IMR-90 (cell line): ENCODE data around the gene ALG8. TPM values are rescaled to one million over a fixed set of nuclear protein-coding genes. Genes with fewer than 3 reads are reported as not detected.

Experiments
- ATAC-seq: fragments of 200-7000 bp; cut with Tn5 transposase; 2 replicates; pipeline ENCODE4 v1.9.1; 2020; ENCODE audit warnings: low read depth, mild to moderate bottlenecking, moderate library complexity
- BruUV-seq: library from RNA; stranded (reverse); fragments of 400-500 nt; replicated peaks from 2 replicates; lab custom pipeline; 2021; lab: Mats Ljungman, UMichigan
- CTCF ChIA-PET: fragments of 300-600 bp; formaldehyde crosslinking; extraction: SDS; loops from one replicate; lab custom pipeline; 2021; ENCODE audit warnings: antibody characterized with exemption; lab: Yijun Ruan, JAX
- POLR2A ChIA-PET: fragments of 300-600 bp; sonication (Branson Sonifier 250); formaldehyde crosslinking; loops from one replicate; lab custom pipeline; 2022; ENCODE audit warnings: antibody characterized with exemption; ENCODE audit not compliant: unreplicated experiment; lab: Charles Lee
- DNase-seq: peaks from one replicate; pipeline ENCODE4 v3.0.0; 2013
- H2AFZ ChIP-seq: replicated peaks from 2 replicates; pipeline ENCODE3; 2013; ENCODE audit warnings: low read length, mild to moderate bottlenecking; ENCODE audit not compliant: poor library complexity
- H2AK5ac ChIP-seq: 2 replicates; pipeline ENCODE4 v1.6.1; 2013; ENCODE audit warnings: low read depth, low read length, inconsistent platforms
- H2AK9ac ChIP-seq: replicated peaks from 2 replicates; pipeline ENCODE3; 2013; ENCODE audit warnings: mild to moderate bottlenecking, low read depth, low read length, moderate library complexity; ENCODE audit not compliant: poor library complexity
- H2BK120ac ChIP-seq: 2 replicates; pipeline ENCODE4 v1.6.1; 2013; ENCODE audit warnings: low read depth, low read length, inconsistent platforms
- H2BK15ac ChIP-seq: 3 replicates; pipeline ENCODE4 v1.6.1; 2013; ENCODE audit warnings: low read depth, low read length, inconsistent platforms
- H2BK20ac ChIP-seq: 2 replicates; pipeline ENCODE4 v1.6.1; 2013; ENCODE audit warnings: low read depth, mild to moderate bottlenecking, inconsistent platforms, low read length, moderate library complexity
- H2BK5ac ChIP-seq: 2 replicates; pipeline ENCODE4 v1.6.1; 2013; ENCODE audit warnings: mild to moderate bottlenecking, low read depth, low read length, inconsistent platforms; ENCODE audit not compliant: poor library complexity, severe bottlenecking
- H3K14ac ChIP-seq: replicated peaks from 2 replicates; pipeline ENCODE4 v1.6.1; 2013; ENCODE audit warnings: low read depth, low read length, inconsistent platforms
- H3K18ac ChIP-seq: 2 replicates; pipeline ENCODE4 v1.6.1; 2013; ENCODE audit warnings: low read depth, low read length, control low read depth
- H3K23ac ChIP-seq: 2 replicates; pipeline ENCODE4 v1.6.1; 2013; ENCODE audit warnings: low read depth, low read length, inconsistent platforms
- H3K27ac ChIP-seq: 2 replicates; pipeline ENCODE4 v1.5.1; 2013; ENCODE audit warnings: mild to moderate bottlenecking, control low read depth, low read length; ENCODE audit not compliant: insufficient read depth
- H3K27me3 ChIP-seq: 2 replicates; pipeline ENCODE4 v1.6.1; 2013; ENCODE audit warnings: low read length; ENCODE audit not compliant: control insufficient read depth, insufficient read depth
- H3K36me3 ChIP-seq: 2 replicates; pipeline ENCODE4 v1.6.1; 2013; ENCODE audit warnings: low read length, mixed read lengths; ENCODE audit not compliant: control insufficient read depth, insufficient read depth
- H3K4ac ChIP-seq: 2 replicates; pipeline ENCODE4 v1.6.1; 2013; ENCODE audit warnings: low read depth, low read length, inconsistent platforms
- H3K4me1 ChIP-seq: 2 replicates; pipeline ENCODE4 v1.6.1; 2013; ENCODE audit warnings: low read length, mixed read lengths; ENCODE audit not compliant: control insufficient read depth, insufficient read depth
- H3K4me2 ChIP-seq: 2 replicates; pipeline ENCODE4 v1.6.1; 2013; ENCODE audit warnings: low read depth, mild to moderate bottlenecking, control low read depth, low read length, moderate library complexity
- H3K4me3 ChIP-seq: 2 replicates; pipeline ENCODE4 v1.5.1; 2013; ENCODE audit warnings: low read depth, mild to moderate bottlenecking, control low read depth, low read length, moderate library complexity; ENCODE audit not compliant: insufficient read depth
- H3K56ac ChIP-seq: 2 replicates; pipeline ENCODE4 v1.6.1; 2013; ENCODE audit warnings: low read length, inconsistent platforms; ENCODE audit not compliant: insufficient read depth; ENCODE audit errors: extremely low read depth
- H3K79me1 ChIP-seq, 2 experiments: 2 replicates each; pipeline ENCODE4 v1.6.1; 2013; ENCODE audit warnings: low read length in 2 of 2, inconsistent platforms in 1 of 2, low read depth in 1 of 2
- H3K9ac ChIP-seq: 2 replicates; pipeline ENCODE4 v1.6.1; 2013; ENCODE audit warnings: low read depth, low read length, control low read depth
- H3K9me1 ChIP-seq: 2 replicates; pipeline ENCODE4 v1.6.1; 2013; ENCODE audit warnings: low read length, inconsistent platforms; ENCODE audit not compliant: insufficient read depth
- H3K9me3 ChIP-seq: 2 replicates; pipeline ENCODE4 v1.6.1; 2013; ENCODE audit warnings: low read length; ENCODE audit not compliant: control insufficient read depth, insufficient read depth
- H4K20me1 ChIP-seq: 2 replicates; pipeline ENCODE4 v1.6.1; 2013; ENCODE audit warnings: low read length, inconsistent platforms; ENCODE audit not compliant: insufficient read depth
- H4K5ac ChIP-seq: 2 replicates; pipeline ENCODE4 v1.6.1; 2013; ENCODE audit warnings: mild to moderate bottlenecking, low read depth, low read length, control low read depth
- H4K8ac ChIP-seq, 2 experiments: 2 replicates each; pipeline ENCODE4 v1.6.1; 2013; ENCODE audit warnings: low read depth in 2 of 2, low read length in 2 of 2, control low read depth in 1 of 2, inconsistent platforms in 1 of 2
- H4K91ac ChIP-seq: 2 replicates; pipeline ENCODE4 v1.6.1; 2013; ENCODE audit warnings: low read depth, low read length, inconsistent platforms; ENCODE audit not compliant: insufficient read depth
- CHD1 ChIP-seq: IDR thresholded peaks from 2 replicates; pipeline ENCODE4 v1.6.1; 2012; ENCODE audit warnings: low read depth, low read length, improper control_type of control experiment
- CTCF ChIP-seq: conservative IDR thresholded peaks from 2 replicates; pipeline ENCODE4 v1.5.1; 2012; ENCODE audit warnings: mild to moderate bottlenecking, low read depth, low read length, improper control_type of control experiment
- WGBS, 2 experiments: methylation state at CpG; one replicate each; pipeline versions ENCODE4 v1.1.5 to v1.1.7; 2013; ENCODE audit warnings: missing lambda C conversion rate in 2 of 2; ENCODE audit not compliant: insufficient read length in 1 of 2; ENCODE audit errors: extremely low coverage in 2 of 2; 5-methylcytosine and 5-hydroxymethylcytosine counted together
- dilution Hi-C: fragments of 300-500 bp; cut with HindIII; formaldehyde crosslinking; loops from one replicate; pipeline ENCODE4 v1.14.3; 2018; ENCODE audit warnings: low sequenced_read_pairs; ENCODE audit not compliant: unreplicated experiment
- in situ Hi-C: fragments of 300-500 bp; cut with MboI; formaldehyde crosslinking; loops from 3 replicates; pipeline ENCODE4 v1.14.3; 2019; ENCODE audit warnings: low sequenced_read_pairs, inconsistent platforms, mixed read lengths
- intact Hi-C: fragments of 100-400 bp; cut with micrococcal nuclease; formaldehyde crosslinking; loops from 2 replicates; pipeline ENCODE4 v1.10.0; 2022
- polyA plus RNA-seq, 3 experiments: library from polyadenylated mRNA; depleted of rRNA; stranded (reverse); fragments of >200 nt; gene quantifications; 2 replicates each; pipeline ENCODE4 v1.2.3, GENCODE V29; 2012; ENCODE audit warnings: low replicate concordance in 1 of 3
- total RNA-seq: library from RNA; depleted of rRNA; stranded (reverse); fragments of >200 nt; gene quantifications from 2 replicates; pipeline ENCODE4 v1.2.3, GENCODE V29; 2012

Gene ALG8
- total and polyA plus RNA-seq, 2 of the 4 experiments (the other 2 are of a cell fraction), result 27.8 to 31.8 TPM

DNA sequence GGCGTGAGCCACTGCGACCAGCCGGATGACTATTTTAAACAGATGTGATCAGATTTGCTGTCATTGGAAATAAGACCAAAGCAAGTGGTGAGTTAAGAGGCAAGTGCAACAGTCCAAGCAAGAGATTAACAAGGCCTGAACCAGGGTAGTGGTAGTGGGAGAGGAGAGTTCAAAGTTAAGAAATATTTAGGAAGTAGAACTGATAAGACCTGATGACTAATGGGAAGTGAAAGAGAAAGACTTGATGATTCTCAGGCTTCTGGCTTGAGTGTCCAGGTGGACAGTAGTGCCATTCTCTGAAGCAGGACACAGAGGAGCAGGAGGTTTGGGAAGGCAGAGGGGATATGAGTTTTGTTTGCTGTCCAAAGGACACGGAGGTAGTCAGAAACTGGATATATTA is 67.0 kb downstream of the ALG8 start:
- no peak overlapping the region for H3K14ac ChIP-seq
- H3K9me3 ChIP-seq, result no peaks in the 10 kb centered on the region
- no peak overlapping the region for H2BK5ac ChIP-seq
- DNase-seq, result no peak
- H3K79me1 ChIP-seq, result peaks cover 27 to 65% of the 10 kb centered on the region in 2 experiments
- no peak overlapping the region for H4K8ac ChIP-seq
- H2BK120ac ChIP-seq, result no peak overlapping the region
- no peak overlapping the region for H4K5ac ChIP-seq
- no peaks in the 10 kb centered on the region for H3K27me3 ChIP-seq
- H4K20me1 ChIP-seq, result peaks cover 30% of the 10 kb centered on the region
- H3K56ac ChIP-seq, result no peak overlapping the region
- 0 out of 2 replicates have a peak, but pooled peaks cover 2% of the 10 kb centered on the region for H3K4me1 ChIP-seq
- H3K18ac ChIP-seq, result no peak overlapping the region
- 100% methylated on average over 3 of the region's 4 CpGs; no CpG with 5 or more reads in 1 of the 2 experiments for WGBS, 2 experiments
- dilution Hi-C loops, result no loop called here
- in situ Hi-C loops, result no loop called here
- no peak overlapping the region for H3K4me3 ChIP-seq
- no peak overlapping the region for H3K23ac ChIP-seq
- no peak overlapping the region for H3K27ac ChIP-seq
- intact Hi-C loops, result no loop called here
- no peak overlapping the region for H2AFZ ChIP-seq
- no peak overlapping the region for H4K91ac ChIP-seq
- H2AK5ac ChIP-seq, result no peak overlapping the region
- H2AK9ac ChIP-seq, result no peak overlapping the region
- H2BK15ac ChIP-seq, result no peak overlapping the region
- ChIA-PET CTCF (no interaction called here), POLR2A (no interaction called here)
- H3K4ac ChIP-seq, result no peak overlapping the region
- H3K4me2 ChIP-seq, result no peak overlapping the region
- H3K36me3 ChIP-seq, result peaks cover 24% of the 10 kb centered on the region
- TF ChIP-seq CHD1, result no peak
- no peak for TF ChIP-seq CTCF
- peaks cover 14% of the 10 kb centered on the region for H3K9me1 ChIP-seq
- no TSS peak for BruUV-seq
- H3K9ac ChIP-seq, result no peak overlapping the region
- H2BK20ac ChIP-seq, result no peak overlapping the region
- ATAC-seq, result no peak
